GM10248 (cell line): ENCODE data around the gene TARBP2.

Experiments used
- CTCF ChIA-PET: fragments of 300-600 bp; sonication (Branson Sonifier 250); formaldehyde crosslinking; extraction: SDS; loops from one replicate; lab custom pipeline; 2021; ENCODE audit warnings: antibody characterized with exemption; lab: Yijun Ruan, JAX
- POLR2A ChIA-PET: fragments of 350-650 bp; sonication (Branson Sonifier 250); formaldehyde crosslinking; extraction: SDS; loops from one replicate; lab custom pipeline; 2020; ENCODE audit warnings: antibody characterized with exemption; lab: Yijun Ruan, JAX
- DNase-seq: peaks from one replicate; pipeline ENCODE4 v3.0.0; 2012; ENCODE audit errors: extremely low spot score
- CTCF ChIP-seq: IDR thresholded peaks from 2 replicates; pipeline ENCODE4 v1.5.1; 2012; ENCODE audit warnings: mild to moderate bottlenecking, low read depth; ENCODE audit errors: extremely low read depth, missing control alignments, control extremely low read depth

Gene TARBP2

GRCh38 chr12:53530061-53530460 is 29.0 kb downstream of the TARBP2 start:
- CTCF ChIA-PET: interaction anchor here (1.4 to 1.5 kb wide), 2 partner anchors 13 to 50 kb away, joined by 3 to 4 read pairs; no protein-coding TSS in a partner anchor
- TF ChIP-seq CTCF: no peak
- no peak for DNase-seq
- POLR2A ChIA-PET: no interaction called here

DNA sequence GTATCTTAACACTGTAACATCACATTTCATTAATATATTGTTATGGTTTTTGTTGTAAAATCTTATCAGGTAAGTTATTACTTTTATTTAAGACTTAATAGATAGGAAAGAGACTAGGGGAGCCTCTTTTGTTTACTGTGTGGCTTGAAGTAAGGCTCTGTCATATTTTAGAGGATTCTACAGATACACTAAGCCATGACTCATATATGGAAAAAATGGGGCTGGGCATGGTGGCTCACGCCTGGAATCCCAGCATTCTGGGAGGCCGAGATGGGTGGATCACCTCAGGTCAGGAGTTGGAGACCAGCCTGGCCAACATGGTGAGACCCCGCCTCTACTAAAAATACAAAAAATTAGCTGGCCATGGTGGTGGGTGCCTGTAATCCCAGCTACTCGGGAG is 29.8 kb downstream of the TARBP2 start:
- no peak for TF ChIP-seq CTCF
- ChIA-PET CTCF (interaction anchor here (1.0 to 3.1 kb wide), 3 partner anchors 13 to 179 kb away, joined by 3 to 15 read pairs (median 3); no protein-coding TSS in a partner anchor), POLR2A (no interaction called here)
- no peak for DNase-seq

- DNase-seq: no peak
- ChIA-PET CTCF (interaction anchor here (0.7 to 3.1 kb wide), 6 partner anchors 8 to 180 kb away, joined by 3 to 15 read pairs (median 4); no protein-coding TSS in a partner anchor), POLR2A (no interaction called here)
- TF ChIP-seq CTCF: no peak
Measured at GRCh38 chr12:53532021-53532420, 30.9 kb downstream of the TARBP2 start.

- CTCF ChIA-PET: interaction anchor here (0.9 to 3.1 kb wide), 5 partner anchors 11 to 180 kb away, joined by 3 to 15 read pairs (median 4); no protein-coding TSS in a partner anchor
- POLR2A ChIA-PET: no interaction called here
Measured at GRCh38 chr12:53532524-53533445, 31.7 kb downstream of the TARBP2 start.

GRCh38 chr12:53533471-53533870 is 32.4 kb downstream of the TARBP2 start:
- CTCF ChIA-PET: interaction anchor here (0.9 to 3.1 kb wide), 4 partner anchors 10 to 181 kb away, joined by 3 to 15 read pairs (median 4); no protein-coding TSS in a partner anchor
- no peak for TF ChIP-seq CTCF
- no peak for DNase-seq
- POLR2A ChIA-PET: no interaction called here

More at GRCh38 chr12:53532524-53533445, 31.7 kb downstream of the TARBP2 start:
- no peak for TF ChIP-seq CTCF
- DNase-seq: no peak

GRCh38 chr12:53536962-53537361 is 35.9 kb downstream of the TARBP2 start:
- TF ChIP-seq CTCF: no peak
- CTCF ChIA-PET: no interaction called here
- POLR2A ChIA-PET: no interaction called here
- DNase-seq: no peak
